ENCODE measurements around the gene MYO1D. TPM values are rescaled to one million over a fixed set of nuclear protein-coding genes. Genes with fewer than 3 reads are reported as not detected.

The MYO1D gene
- total and polyA plus RNA-seq, 2 donors (not counting 1 experiment from before 2014, with no cell fraction given), result 5.4 to 26.7 TPM

DNA sequence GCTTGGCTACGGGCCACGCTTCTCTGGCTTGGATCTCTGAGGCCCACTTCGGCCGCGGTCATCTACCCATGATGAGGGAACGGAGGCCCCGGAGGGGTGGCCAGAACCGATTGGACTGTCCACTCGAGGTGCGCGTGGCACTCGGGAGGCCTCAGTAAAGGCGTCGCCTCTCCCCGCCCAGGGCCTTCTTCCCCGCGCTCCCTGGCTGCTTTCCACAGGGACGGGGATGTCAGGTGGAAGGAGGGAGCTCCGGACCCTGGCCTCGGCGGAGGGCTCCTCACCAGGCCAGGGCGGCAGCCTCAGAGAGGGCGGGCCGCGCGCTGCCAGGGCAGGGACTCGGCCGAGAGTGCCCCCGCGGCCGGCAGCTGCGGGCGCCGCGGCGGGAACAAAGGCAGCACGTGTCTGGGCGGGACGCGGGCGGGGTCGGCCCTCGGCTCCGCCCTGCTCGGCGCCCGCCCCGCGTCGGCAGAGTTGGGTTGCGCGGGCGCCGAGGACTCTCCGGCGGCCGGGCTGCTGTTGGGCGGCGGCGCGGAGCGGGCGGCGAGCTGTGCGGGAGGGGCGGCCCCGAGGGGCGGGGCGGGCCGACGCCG is 390.7 kb downstream of the MYO1D start:
- TF ChIP-seq, protein P1, sequence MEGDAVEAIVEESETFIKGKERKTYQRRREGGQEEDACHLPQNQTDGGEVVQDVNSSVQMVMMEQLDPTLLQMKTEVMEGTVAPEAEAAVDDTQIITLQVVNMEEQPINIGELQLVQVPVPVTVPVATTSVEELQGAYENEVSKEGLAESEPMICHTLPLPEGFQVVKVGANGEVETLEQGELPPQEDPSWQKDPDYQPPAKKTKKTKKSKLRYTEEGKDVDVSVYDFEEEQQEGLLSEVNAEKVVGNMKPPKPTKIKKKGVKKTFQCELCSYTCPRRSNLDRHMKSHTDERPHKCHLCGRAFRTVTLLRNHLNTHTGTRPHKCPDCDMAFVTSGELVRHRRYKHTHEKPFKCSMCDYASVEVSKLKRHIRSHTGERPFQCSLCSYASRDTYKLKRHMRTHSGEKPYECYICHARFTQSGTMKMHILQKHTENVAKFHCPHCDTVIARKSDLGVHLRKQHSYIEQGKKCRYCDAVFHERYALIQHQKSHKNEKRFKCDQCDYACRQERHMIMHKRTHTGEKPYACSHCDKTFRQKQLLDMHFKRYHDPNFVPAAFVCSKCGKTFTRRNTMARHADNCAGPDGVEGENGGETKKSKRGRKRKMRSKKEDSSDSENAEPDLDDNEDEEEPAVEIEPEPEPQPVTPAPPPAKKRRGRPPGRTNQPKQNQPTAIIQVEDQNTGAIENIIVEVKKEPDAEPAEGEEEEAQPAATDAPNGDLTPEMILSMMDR (IDR thresholded peaks at IDR 0.05), result no peak
- TF ChIP-seq EZH2 (IDR thresholded peaks at IDR 0.05; ENCODE audit: borderline replicate concordance, insufficient read depth, low read depth, low read length, poor library complexity, severe bottlenecking), result no peak
- Mint-ChIP-seq H3K27me3 (no peaks in the 10 kb centered on the region), H3K4me3 (peak overlapping the region; percentile 78), H3K9me3 (ENCODE audit: insufficient read depth) (no peaks in the 10 kb centered on the region), H3K27ac (peak overlapping the region; percentile 73), H3K4me1 (peaks cover 50% of the 10 kb centered on the region)
- Histone ChIP-seq H2AFZ (ENCODE audit: insufficient read depth, low read depth, low read length, poor library complexity, severe bottlenecking) (peak overlapping the region; percentile 77), H3K9me3 (ENCODE audit: control extremely low read depth in 1 of 3, control insufficient read depth in 2 of 3, insufficient read depth in 1 of 3, low read length in 2 of 3) (no peaks in the 10 kb centered on the region), H3K27ac (ENCODE audit: low read length in 2 of 2) (peak overlapping the region in 1 of 2 donors; percentile 69), H3K27me3 (replicated peaks in 1 of 4; ENCODE audit: control extremely low read depth in 1 of 4, control insufficient read depth in 3 of 4, insufficient read depth in 4 of 4, low read length in 3 of 4) (no peaks in the 10 kb centered on the region), H3K4me2 (replicated peaks; ENCODE audit: low read depth, low read length, poor library complexity, severe bottlenecking) (peak overlapping the region; percentile 96), H4K20me1 (ENCODE audit: control insufficient read depth, insufficient read depth, low read length, poor library complexity, severe bottlenecking) (peaks cover 11% of the 10 kb centered on the region), H3K9ac (ENCODE audit: low read length) (peak overlapping the region; percentile 54), H3K4me3 (ENCODE audit: control extremely low read depth in 1 of 5, extremely low read depth in 1 of 5, insufficient read depth in 1 of 5, low read depth in 2 of 5, low read length in 4 of 5) (peak overlapping the region in 4 of 5 experiments; percentile 19 to 64 (median 54)), H3K4me1 (ENCODE audit: control insufficient read depth in 2 of 2, insufficient read depth in 2 of 2, low read length in 2 of 2) (peaks cover 47% of the 10 kb centered on the region in 2 donors), H3K36me3 (replicated peaks in 1 of 2; ENCODE audit: control extremely low read depth in 1 of 2, control insufficient read depth in 1 of 2, extremely low read depth in 1 of 2, insufficient read depth in 2 of 2, low read length in 1 of 2) (peaks cover 0 to 20% of the 10 kb centered on the region in 2 experiments), H3K79me2 (ENCODE audit: control insufficient read depth, insufficient read depth, low read length) (peaks cover 34% of the 10 kb centered on the region)
- CTCF ChIA-PET, result interaction anchor here (0.9 to 10.2 kb wide), 7 partner anchors 24 to 421 kb away, joined by 3 to 139 read pairs (median 8); no protein-coding TSS in a partner anchor
- WGBS (ENCODE audit: insufficient coverage), result 14% methylated on average over 72 of the region's 72 CpGs
- POLR2A ChIA-PET, result interaction anchor here (0.7 to 0.8 kb wide), 2 partner anchors 37 to 121 kb away, joined by 3 to 7 read pairs; no protein-coding TSS in a partner anchor
- intact Hi-C loops (cut with micrococcal nuclease), result loop anchor here (10.0 kb wide), 1 partner anchor 389 kb away; the partner anchor contains the start of gene MYO1D
- peak; percentile 76 for ATAC-seq (ENCODE audit: low read depth)
- peak; percentile 87 for DNase-seq
